ENCODE measurements around the gene TMC1.
"Not testable (repeated sequence)": the region's sequence is repeated elsewhere in the genome, so short reads cannot be mapped to it uniquely, and the experiment has no call there.

Gene TMC1

DNA sequence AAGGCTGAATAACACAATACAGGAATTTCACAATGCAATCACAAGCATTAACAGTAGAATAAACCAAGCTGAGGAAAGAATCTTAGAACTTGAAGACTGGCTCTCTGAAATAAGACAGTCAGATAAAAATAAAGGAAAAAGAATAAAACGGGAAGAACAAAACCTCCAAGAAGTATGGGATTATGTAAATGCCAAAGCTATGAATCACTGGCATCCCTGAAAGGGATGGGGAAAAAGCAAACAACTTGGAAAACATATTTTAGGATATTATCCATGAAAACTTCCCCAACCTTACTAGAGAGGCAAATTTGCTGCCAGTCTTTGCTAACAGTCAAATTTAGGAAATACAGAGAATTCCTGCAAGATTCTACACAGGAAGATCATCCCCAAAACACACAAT lies 273.5 kb downstream of the TMC1 start:
- no peak overlapping the region for H3K4me2 ChIP-seq (ENCODE audit: low read depth, low read length, poor library complexity, severe bottlenecking)
- no peak overlapping the region for H2AFZ ChIP-seq (ENCODE audit: low read length)
- H3K4me3 ChIP-seq (ENCODE audit: low read length, poor library complexity, severe bottlenecking): no peak overlapping the region
- no peak overlapping the region for H3K9ac ChIP-seq (ENCODE audit: low read depth, low read length, poor library complexity, severe bottlenecking)
- no peaks in the 10 kb centered on the region for H3K36me3 ChIP-seq (ENCODE audit: insufficient read depth, low read length)
- H3K27me3 ChIP-seq (ENCODE audit: insufficient read depth, low read length, poor library complexity, severe bottlenecking): no peaks in the 10 kb centered on the region
- H3F3A ChIP-seq (ENCODE audit: low read depth): no peaks in the 10 kb centered on the region
- no peaks in the 10 kb centered on the region for H3K79me2 ChIP-seq (ENCODE audit: insufficient read depth, low read length)
- no peaks in the 10 kb centered on the region for H4K20me1 ChIP-seq (ENCODE audit: insufficient read depth, low read length, poor library complexity, severe bottlenecking)
- H3K9me3 ChIP-seq (ENCODE audit: insufficient read depth, low read depth, low read length): no peaks in the 10 kb centered on the region
- TF ChIP-seq, protein P1, sequence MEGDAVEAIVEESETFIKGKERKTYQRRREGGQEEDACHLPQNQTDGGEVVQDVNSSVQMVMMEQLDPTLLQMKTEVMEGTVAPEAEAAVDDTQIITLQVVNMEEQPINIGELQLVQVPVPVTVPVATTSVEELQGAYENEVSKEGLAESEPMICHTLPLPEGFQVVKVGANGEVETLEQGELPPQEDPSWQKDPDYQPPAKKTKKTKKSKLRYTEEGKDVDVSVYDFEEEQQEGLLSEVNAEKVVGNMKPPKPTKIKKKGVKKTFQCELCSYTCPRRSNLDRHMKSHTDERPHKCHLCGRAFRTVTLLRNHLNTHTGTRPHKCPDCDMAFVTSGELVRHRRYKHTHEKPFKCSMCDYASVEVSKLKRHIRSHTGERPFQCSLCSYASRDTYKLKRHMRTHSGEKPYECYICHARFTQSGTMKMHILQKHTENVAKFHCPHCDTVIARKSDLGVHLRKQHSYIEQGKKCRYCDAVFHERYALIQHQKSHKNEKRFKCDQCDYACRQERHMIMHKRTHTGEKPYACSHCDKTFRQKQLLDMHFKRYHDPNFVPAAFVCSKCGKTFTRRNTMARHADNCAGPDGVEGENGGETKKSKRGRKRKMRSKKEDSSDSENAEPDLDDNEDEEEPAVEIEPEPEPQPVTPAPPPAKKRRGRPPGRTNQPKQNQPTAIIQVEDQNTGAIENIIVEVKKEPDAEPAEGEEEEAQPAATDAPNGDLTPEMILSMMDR (conservative IDR thresholded peaks at IDR 0.05; ENCODE audit: low read length): no peak
- TF ChIP-seq EZH2phosphoT487 (IDR thresholded peaks at IDR 0.05; ENCODE audit: borderline replicate concordance): no peak
- no peaks in the 10 kb centered on the region for H3K4me1 ChIP-seq (ENCODE audit: insufficient read depth, low read length, poor library complexity, severe bottlenecking)
- no peaks in the 10 kb centered on the region; the same call in 1 of the 2 replicates for H3K9me2 ChIP-seq (replicated peaks; ENCODE audit: low read depth, low read length)

- Histone ChIP-seq H3K36me3 (ENCODE audit: insufficient read depth, low read length) (no peaks in the 10 kb centered on the region), H3K4me3 (ENCODE audit: low read length, poor library complexity, severe bottlenecking) (no peak overlapping the region), H3K9me3 (ENCODE audit: insufficient read depth, low read depth, low read length) (no peaks in the 10 kb centered on the region), H2AFZ (ENCODE audit: low read length) (no peak overlapping the region), H3K4me1 (ENCODE audit: insufficient read depth, low read length, poor library complexity, severe bottlenecking) (no peaks in the 10 kb centered on the region), H3K79me2 (ENCODE audit: insufficient read depth, low read length) (no peaks in the 10 kb centered on the region), H3K9me2 (replicated peaks; ENCODE audit: low read depth, low read length) (no peaks in the 10 kb centered on the region), H3K27me3 (ENCODE audit: insufficient read depth, low read length, poor library complexity, severe bottlenecking) (no peaks in the 10 kb centered on the region), H3F3A (ENCODE audit: low read depth) (no peaks in the 10 kb centered on the region), H3K4me2 (ENCODE audit: low read depth, low read length, poor library complexity, severe bottlenecking) (no peak overlapping the region), H3K9ac (ENCODE audit: low read depth, low read length, poor library complexity, severe bottlenecking) (no peak overlapping the region), H4K20me1 (ENCODE audit: insufficient read depth, low read length, poor library complexity, severe bottlenecking) (no peaks in the 10 kb centered on the region)
- TF ChIP-seq, protein P1 (conservative IDR thresholded peaks at IDR 0.05; ENCODE audit: low read length): no peak
- no peak for TF ChIP-seq EZH2phosphoT487 (IDR thresholded peaks at IDR 0.05; ENCODE audit: borderline replicate concordance)
Observed at GRCh38 chr9:72800328-72800994, 279.1 kb downstream of the TMC1 start.

DNA sequence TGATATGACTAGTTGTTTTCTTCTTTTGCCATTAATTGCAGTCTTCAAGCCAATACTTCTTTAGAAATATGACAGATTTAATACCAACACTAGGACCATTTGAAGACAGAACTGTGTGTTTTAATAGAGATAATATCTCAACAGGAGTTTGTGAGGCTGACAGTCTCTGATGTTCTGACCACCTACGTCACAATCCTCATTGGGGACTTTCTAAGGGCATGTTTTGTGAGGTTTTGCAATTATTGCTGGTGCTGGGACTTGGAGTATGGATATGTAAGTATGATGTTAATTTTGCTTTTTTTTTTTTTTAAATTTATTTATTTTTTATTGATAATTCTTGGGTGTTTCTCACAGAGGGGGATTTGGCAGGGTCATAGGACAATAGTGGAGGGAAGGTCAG lies 283.8 kb downstream of the TMC1 start:
- no peaks in the 10 kb centered on the region for H3K79me2 ChIP-seq (ENCODE audit: insufficient read depth, low read length)
- TF ChIP-seq, protein P1 (conservative IDR thresholded peaks at IDR 0.05; ENCODE audit: low read length): no peak
- TF ChIP-seq EZH2phosphoT487 (IDR thresholded peaks at IDR 0.05; ENCODE audit: borderline replicate concordance): no peak
- no peak overlapping the region for H3K9ac ChIP-seq (ENCODE audit: low read depth, low read length, poor library complexity, severe bottlenecking)
- no peak overlapping the region for H2AFZ ChIP-seq (ENCODE audit: low read length)
- no peak overlapping the region for H3K4me3 ChIP-seq (ENCODE audit: low read length, poor library complexity, severe bottlenecking)
- no peaks in the 10 kb centered on the region for H3K4me1 ChIP-seq (ENCODE audit: insufficient read depth, low read length, poor library complexity, severe bottlenecking)
- no peaks in the 10 kb centered on the region for H3F3A ChIP-seq (ENCODE audit: low read depth)
- no peaks in the 10 kb centered on the region for H4K20me1 ChIP-seq (ENCODE audit: insufficient read depth, low read length, poor library complexity, severe bottlenecking)
- no peak overlapping the region for H3K4me2 ChIP-seq (ENCODE audit: low read depth, low read length, poor library complexity, severe bottlenecking)
- no peaks in the 10 kb centered on the region for H3K27me3 ChIP-seq (ENCODE audit: insufficient read depth, low read length, poor library complexity, severe bottlenecking)
- no peaks in the 10 kb centered on the region for H3K9me3 ChIP-seq (ENCODE audit: insufficient read depth, low read depth, low read length)
- no peaks in the 10 kb centered on the region for H3K36me3 ChIP-seq (ENCODE audit: insufficient read depth, low read length)
- no peaks in the 10 kb centered on the region for H3K9me2 ChIP-seq (replicated peaks; ENCODE audit: low read depth, low read length)

DNA sequence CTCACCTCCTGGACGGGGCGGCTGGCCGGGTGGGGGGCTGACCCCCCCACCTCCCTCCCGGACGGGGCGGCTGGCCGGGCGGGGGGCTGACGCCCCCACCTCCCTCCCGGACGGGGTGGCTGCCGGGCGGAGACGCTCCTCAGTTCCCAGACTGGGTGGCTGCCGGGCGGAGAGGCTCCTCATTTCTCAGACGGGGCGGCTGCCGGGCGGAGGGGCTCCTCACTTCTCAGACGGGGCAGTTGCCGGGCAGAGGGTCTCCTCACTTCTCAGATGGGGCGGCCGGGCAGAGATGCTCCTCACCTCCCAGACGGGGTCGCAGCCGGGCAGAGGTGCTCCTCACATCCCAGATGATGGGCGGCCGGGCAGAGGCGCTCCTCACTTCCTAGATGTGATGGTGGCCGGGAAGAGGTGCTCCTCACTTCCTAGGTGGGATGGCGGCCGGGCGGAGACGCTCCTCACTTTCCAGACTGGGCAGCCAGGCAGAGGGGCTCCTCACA lies 285.0 kb downstream of the TMC1 start:
- H3K4me2 ChIP-seq (ENCODE audit: low read depth, low read length, poor library complexity, severe bottlenecking); H3K4me3 ChIP-seq (ENCODE audit: low read length, poor library complexity, severe bottlenecking); H2AFZ ChIP-seq (ENCODE audit: low read length); H3K9me3 ChIP-seq (ENCODE audit: insufficient read depth, low read depth, low read length); H3K36me3 ChIP-seq (ENCODE audit: insufficient read depth, low read length); H3K9ac ChIP-seq (ENCODE audit: low read depth, low read length, poor library complexity, severe bottlenecking); H3K79me2 ChIP-seq (ENCODE audit: insufficient read depth, low read length); H3K4me1 ChIP-seq (ENCODE audit: insufficient read depth, low read length, poor library complexity, severe bottlenecking); H3K9me2 ChIP-seq (replicated peaks; ENCODE audit: low read depth, low read length); H3F3A ChIP-seq (ENCODE audit: low read depth); H4K20me1 ChIP-seq (ENCODE audit: insufficient read depth, low read length, poor library complexity, severe bottlenecking); H3K27me3 ChIP-seq (ENCODE audit: insufficient read depth, low read length, poor library complexity, severe bottlenecking): not testable (repeated sequence)
